BJ (cell line): Measurements from ENCODE around the gene FRMD5. TPM values are rescaled to one million over a fixed set of nuclear protein-coding genes. Genes with fewer than 3 reads are reported as not detected.

Experiments used
- CTCF ChIA-PET: fragments of 350-600 bp; formaldehyde crosslinking; extraction: SDS; loops from one replicate; lab custom pipeline; 2021; ENCODE audit warnings: antibody characterized with exemption, inconsistent platforms; lab: Yijun Ruan, JAX
- POLR2A ChIA-PET: fragments of 300-600 bp; sonication (Branson Sonifier 250); formaldehyde crosslinking; extraction: SDS; loops from one replicate; lab custom pipeline; 2021; ENCODE audit warnings: antibody characterized with exemption; lab: Charles Lee
- DNase-seq: peaks from one replicate; pipeline ENCODE4 v3.0.0-alpha.2; 2011; ENCODE audit warnings: low read depth
- H3K27me3 ChIP-seq: 2 replicates; pipeline ENCODE4 v1.6.0; 2011; ENCODE audit warnings: low read length; ENCODE audit not compliant: control insufficient read depth, insufficient read depth
- H3K36me3 ChIP-seq: 2 replicates; pipeline ENCODE4 v1.5.1; 2011; ENCODE audit warnings: low read length; ENCODE audit not compliant: control insufficient read depth, insufficient read depth
- H3K4me3 ChIP-seq: 2 replicates; pipeline ENCODE4 v1.5.1; 2011; ENCODE audit warnings: low read depth, mild to moderate bottlenecking, control low read depth, low read length
- CTCF ChIP-seq: IDR thresholded peaks from 2 replicates; pipeline ENCODE4 v1.5.1; 2011; ENCODE audit warnings: low read depth, mild to moderate bottlenecking, control low read depth, inconsistent platforms, low read length, moderate library complexity; ENCODE audit not compliant: insufficient read depth
- polyA plus RNA-seq: library from polyadenylated mRNA; depleted of rRNA; stranded (reverse); fragments of >200 nt; gene quantifications from 2 replicates; pipeline ENCODE4 v1.2.3, GENCODE V29; 2011

The FRMD5 gene
- polyA plus RNA-seq, 1 experiment = 0.96 TPM

GRCh38 chr15:44097552-44097951 is 97.5 kb downstream of the FRMD5 start:
- DNase-seq = no peak
- no peaks in the 10 kb centered on the region for H3K27me3 ChIP-seq
- POLR2A ChIA-PET = no interaction called here
- CTCF ChIA-PET = interaction anchor here (1.3 to 1.4 kb wide), 2 partner anchors 10 to 193 kb away, joined by 3 to 4 read pairs; no protein-coding TSS in a partner anchor
- H3K4me3 ChIP-seq = no peak overlapping the region
- no peaks in the 10 kb centered on the region for H3K36me3 ChIP-seq
- no peak for TF ChIP-seq CTCF

- ChIA-PET POLR2A (no interaction called here), CTCF (interaction anchor here (0.6 to 1.4 kb wide), 3 partner anchors 9 to 192 kb away, joined by 3 to 4 read pairs (median 3); no protein-coding TSS in a partner anchor)
- TF ChIP-seq CTCF = no peak
- H3K4me3 ChIP-seq = no peak overlapping the region
- no peaks in the 10 kb centered on the region for H3K27me3 ChIP-seq
- DNase-seq = no peak
- no peaks in the 10 kb centered on the region for H3K36me3 ChIP-seq
Observed at GRCh38 chr15:44096596-44096995, 98.5 kb downstream of the FRMD5 start.

- no peak for TF ChIP-seq CTCF
- H3K4me3 ChIP-seq = no peak overlapping the region
- H3K36me3 ChIP-seq = no peaks in the 10 kb centered on the region
- DNase-seq = no peak
- ChIA-PET POLR2A (no interaction called here), CTCF (interaction anchor here (1.5 kb wide), 1 partner anchor 12 kb away, joined by 4 read pairs; no protein-coding TSS in a partner anchor)
- no peaks in the 10 kb centered on the region for H3K27me3 ChIP-seq
Observed at GRCh38 chr15:44094781-44095180, 100.3 kb downstream of the FRMD5 start.

- DNase-seq = no peak
- no peak overlapping the region for H3K4me3 ChIP-seq
- no peaks in the 10 kb centered on the region for H3K36me3 ChIP-seq
- H3K27me3 ChIP-seq = no peaks in the 10 kb centered on the region
- POLR2A ChIA-PET = no interaction called here
- CTCF ChIA-PET = no interaction called here
- no peak for TF ChIP-seq CTCF
Observed at GRCh38 chr15:44093836-44094235, 101.2 kb downstream of the FRMD5 start.

- H3K4me3 ChIP-seq = no peak overlapping the region
- no peak for DNase-seq
- no peaks in the 10 kb centered on the region for H3K36me3 ChIP-seq
- CTCF ChIA-PET = interaction anchor here (0.5 kb wide), 1 partner anchor 110 kb away, joined by 4 read pairs; no protein-coding TSS in a partner anchor
- POLR2A ChIA-PET = no interaction called here
- no peak for TF ChIP-seq CTCF
- H3K27me3 ChIP-seq = no peaks in the 10 kb centered on the region
Observed at GRCh38 chr15:44092221-44092620, 102.8 kb downstream of the FRMD5 start.
